Heart left ventricle (tissue), 13 donors: ENCODE data around the gene TFPI2.

ENCODE experiments used
- CTCF ChIP-seq, 12 donors: fragments of 200-600 bp; sonication (generic) in 4 of 12; IDR thresholded peaks; one replicate each; pipeline versions ENCODE4 v1.5.0 to v1.8.0; 2018 to 2022; ENCODE audit warnings: antibody characterized with exemption in 12 of 12, mild to moderate bottlenecking in 5 of 12
- POLR2A ChIP-seq, 2 donors: fragments of 450-650 bp; IDR thresholded peaks; one replicate each; pipeline ENCODE4 v1.6.1; 2017; ENCODE audit warnings: antibody characterized with exemption in 2 of 2, mild to moderate bottlenecking in 2 of 2, moderate library complexity in 2 of 2
- donor health status: ischemic (EF 13 %, LVEDD 7.1; RV severe dilation, severe dysfunction).
- donor health status: DM: no; HTN: yes; CAD: no.
- donor health status: DM: no; HTN: no; CAD: no.
- donor health status: ischemic (EF 25% LVEDD 6.9; RV normal size, moderate dysfunction).
- donor health status: ischemic (EF 25% LVEDD 5.7; RV mildly dilated, moderate dysfunction).
- donor health status: ischemic (EF 35%, LVEDD 5.7; RV mildly dilated, moderate dysfunction).
- donor health status: nonischemic (EF 11% LVEDD 7.7; RV severe dilation, severe dysfunction).
- donor health status: DM: yes; HTN: yes; CAD: no.
- donor health status: PGD.
- donor health status: ischemic (EF 29% LVEDD 5.4; RV normal size, mild dysfunction).
- donor health status: nonischemic (EF 23%, LVEDD 6.1; RV moderate dilation, normal function).

- TF ChIP-seq POLR2A (IDR thresholded peaks at IDR 0.05) (no peak), CTCF (IDR thresholded peaks at IDR 0.05) (no peak)
These were observed 30.6 kb upstream of the TFPI2 start for GRCh38 chr7:93921186-93921585.
